HepG2 (cell line): ENCODE measurements around the gene MCM3AP. TPM values are rescaled to one million over a fixed set of nuclear protein-coding genes. Genes with fewer than 3 reads are reported as not detected.

Source experiments
- ARID5B ChIP-seq: IDR thresholded peaks from 2 replicates; pipeline ENCODE4 v1.4.0; 2020; ENCODE audit warnings: mild to moderate bottlenecking, missing genetic modification reagents
- BRF2 ChIP-seq: sonication (generic); formaldehyde crosslinking; IDR thresholded peaks from 2 replicates; pipeline ENCODE4 v1.8.1; 2022; ENCODE audit warnings: mild to moderate bottlenecking, missing genetic modification reagents
- FOXO1 ChIP-seq: sonication (generic); formaldehyde crosslinking; IDR thresholded peaks from 2 replicates; pipeline ENCODE4 v1.4.0; 2020; ENCODE audit warnings: missing genetic modification reagents
- HDAC1 ChIP-seq: sonication (generic); formaldehyde crosslinking; IDR thresholded peaks from 2 replicates; pipeline ENCODE4 v1.5.1; 2020; ENCODE audit warnings: mild to moderate bottlenecking, missing genetic modification reagents
- KDM5B ChIP-seq: sonication (generic); formaldehyde crosslinking; IDR thresholded peaks from 2 replicates; pipeline ENCODE4 v1.4.0; 2020; ENCODE audit warnings: missing genetic modification reagents, mild to moderate bottlenecking, borderline replicate concordance
- MEIS2 ChIP-seq: sonication (generic); formaldehyde crosslinking; IDR thresholded peaks from 2 replicates; pipeline ENCODE4 v1.9.0; 2021; ENCODE audit warnings: mild to moderate bottlenecking, missing genetic modification reagents
- PRMT3 ChIP-seq: sonication (generic); formaldehyde crosslinking; IDR thresholded peaks from 2 replicates; pipeline ENCODE4 v1.8.1; 2022; ENCODE audit warnings: low read depth, mild to moderate bottlenecking, moderate library complexity, missing genetic modification reagents, borderline replicate concordance
- RFX5 ChIP-seq: IDR thresholded peaks from 2 replicates; pipeline ENCODE4 v1.6.1; 2011; ENCODE audit warnings: low read depth, low read length, improper control_type of control experiment
- SIX1 ChIP-seq: sonication (generic); formaldehyde crosslinking; IDR thresholded peaks from 2 replicates; pipeline ENCODE4 v1.4.0; 2020; ENCODE audit warnings: missing genetic modification reagents, borderline replicate concordance
- TAF1 ChIP-seq: sonication (generic); formaldehyde crosslinking; IDR thresholded peaks from 2 replicates; pipeline ENCODE4 v1.4.0; 2020; ENCODE audit warnings: missing genetic modification reagents
- TSC22D2 ChIP-seq: sonication (generic); formaldehyde crosslinking; IDR thresholded peaks from 2 replicates; pipeline ENCODE4 v1.5.1; 2020; ENCODE audit warnings: missing genetic modification reagents, mild to moderate bottlenecking, borderline replicate concordance
- YEATS4 ChIP-seq: sonication (generic); formaldehyde crosslinking; IDR thresholded peaks from 2 replicates; pipeline ENCODE4 v1.4.0; 2020; ENCODE audit warnings: missing genetic modification reagents, borderline replicate concordance
- ZFP62 ChIP-seq: sonication (generic); formaldehyde crosslinking; IDR thresholded peaks from 2 replicates; pipeline ENCODE4 v1.4.0; 2020; ENCODE audit warnings: missing genetic modification reagents
- ZNF205 ChIP-seq: IDR thresholded peaks from 2 replicates; pipeline ENCODE4 v1.6.1; 2018; ENCODE audit warnings: missing biosample characterization, missing genetic modification reagents
- ZNF235 ChIP-seq: sonication (generic); formaldehyde crosslinking; IDR thresholded peaks from 2 replicates; pipeline ENCODE4 v1.8.1; 2023; ENCODE audit warnings: mild to moderate bottlenecking, missing genetic modification reagents, borderline replicate concordance
- ZNF619 ChIP-seq: sonication (generic); formaldehyde crosslinking; IDR thresholded peaks from 2 replicates; pipeline ENCODE4 v1.4.0; 2020; ENCODE audit warnings: mild to moderate bottlenecking, missing genetic modification reagents
- ZNF670 ChIP-seq: sonication (generic); formaldehyde crosslinking; IDR thresholded peaks from 2 replicates; pipeline ENCODE4 v1.8.0; 2022; ENCODE audit warnings: mild to moderate bottlenecking, missing genetic modification reagents, borderline replicate concordance
- ZSCAN31 ChIP-seq: sonication (generic); formaldehyde crosslinking; IDR thresholded peaks from 2 replicates; pipeline ENCODE4 v1.5.0; 2020; ENCODE audit warnings: low read depth, mild to moderate bottlenecking, missing genetic modification reagents
- polyA plus RNA-seq, 8 experiments: library from polyadenylated mRNA; depleted of rRNA in 3 of 8; stranded (reverse) in 7 of 8; unstranded in 1 of 8; fragments of >200 nt; fragmentation: Illumina TruSeq in 4 of 8; extraction: Trizol in 4 of 8; gene quantifications; 2 replicates each; pipeline versions ENCODE4 v1.2.1 to v1.2.3, GENCODE V29; 2011 to 2016; ENCODE audit warnings: low read depth in 4 of 8, missing spikeins in 1 of 8, mixed read lengths in 1 of 8; ENCODE audit not compliant: insufficient read depth in 1 of 8
- total RNA-seq, 5 experiments: library from RNA; depleted of rRNA; stranded (reverse); fragments of >200 nt; fragmentation: Illumina TruSeq; extraction: Trizol; gene quantifications; 2 replicates each; pipeline ENCODE4 v1.2.3, GENCODE V29; 2016; ENCODE audit warnings: low read depth in 1 of 5
- TF ChIP-seq, protein P1 (sequence below): IDR thresholded peaks from 2 replicates; pipeline ENCODE4 v1.6.1; 2016; ENCODE audit warnings: missing compliant biosample characterization, missing genetic modification reagents, borderline replicate concordance
- TF ChIP-seq, protein P2 (sequence below): sonication (generic); formaldehyde crosslinking; IDR thresholded peaks from 2 replicates; pipeline ENCODE4 v1.5.0; 2020; ENCODE audit warnings: missing genetic modification reagents

Gene MCM3AP
- total and polyA plus RNA-seq, 2 of the 13 experiments (the other 11 are each of a cell fraction or from before 2014, with no cell fraction given) = 27.0 to 54.7 TPM

DNA sequence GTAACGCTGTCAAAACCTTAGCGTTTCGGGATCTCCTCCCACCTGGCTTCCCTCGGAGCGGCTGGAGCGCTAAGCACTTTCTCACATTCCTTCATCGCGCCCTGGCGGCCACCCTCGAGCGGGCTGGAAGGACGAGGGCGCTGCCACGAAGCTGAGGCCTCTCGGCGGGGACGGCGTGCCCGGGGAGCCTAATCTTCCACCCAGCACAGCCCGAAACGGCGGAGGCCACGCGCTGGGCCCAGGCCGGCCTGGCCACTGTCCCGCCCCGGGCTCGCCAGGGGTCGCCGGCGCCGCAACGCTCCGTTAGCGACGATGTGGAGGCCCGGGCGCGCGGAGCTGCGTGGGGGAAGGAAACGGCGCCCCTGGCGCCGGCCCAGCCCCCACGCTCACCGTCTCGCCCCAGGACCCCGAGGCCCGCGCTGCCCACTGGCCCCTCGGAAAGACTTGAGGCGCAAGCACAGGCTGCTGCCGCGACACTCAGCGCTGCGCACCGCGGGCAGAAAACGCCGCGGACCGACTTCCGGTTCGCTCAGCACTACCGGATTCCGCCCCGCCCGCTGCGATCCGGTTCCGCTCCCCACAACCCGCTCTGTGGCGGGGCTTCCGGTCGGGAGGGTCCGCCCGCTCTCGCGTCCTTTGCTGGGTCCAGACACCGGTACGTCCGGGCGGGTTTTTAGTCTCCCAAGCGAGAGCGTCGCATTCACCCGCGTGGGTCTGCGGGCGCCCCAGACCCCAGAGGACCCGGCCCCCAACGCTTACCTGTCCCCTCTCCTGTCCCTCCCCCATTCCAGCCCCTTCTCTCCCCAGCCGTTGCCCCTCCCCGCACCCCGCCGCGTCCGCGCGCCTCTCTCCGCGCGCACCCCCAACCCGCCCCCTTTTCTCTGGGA, 593 bp upstream of the MCM3AP start, which contains the start of gene YBEY (continued):
- TF ChIP-seq ZNF235 (CRISPR knock-in tag) (0 out of 2 replicates have a peak, but pooled peaks have one; percentile 65), TSC22D2 (CRISPR knock-in tag) (no peak; the same call in none of the 2 replicates), MEIS2 (CRISPR knock-in tag) (peak; percentile 45; the same call in 1 of the 2 replicates), ZNF670 (CRISPR knock-in tag) (0 out of 2 replicates have a peak, but pooled peaks have one; percentile 47), ARID5B (CRISPR knock-in tag) (no peak), YEATS4 (CRISPR knock-in tag) (peak; percentile 96), ZSCAN31 (peak; percentile 88), ZNF205 (peak; percentile 76; the same call in 1 of the 2 replicates), FOXO1 (CRISPR knock-in tag) (peak; percentile 65), BRF2 (peak; percentile 96), KDM5B (peak; percentile 90; the same call in 1 of the 2 replicates), HDAC1 (peak; percentile 95), RFX5 (no peak), ZNF619 (0 out of 2 replicates have a peak, but pooled peaks have one; percentile 26), TAF1 (peak; percentile 91), ZFP62 (no peak), PRMT3 (CRISPR knock-in tag) (no peak), SIX1 (CRISPR knock-in tag) (0 out of 2 replicates have a peak, but pooled peaks have one; percentile 13)
- TF ChIP-seq, protein P1, sequence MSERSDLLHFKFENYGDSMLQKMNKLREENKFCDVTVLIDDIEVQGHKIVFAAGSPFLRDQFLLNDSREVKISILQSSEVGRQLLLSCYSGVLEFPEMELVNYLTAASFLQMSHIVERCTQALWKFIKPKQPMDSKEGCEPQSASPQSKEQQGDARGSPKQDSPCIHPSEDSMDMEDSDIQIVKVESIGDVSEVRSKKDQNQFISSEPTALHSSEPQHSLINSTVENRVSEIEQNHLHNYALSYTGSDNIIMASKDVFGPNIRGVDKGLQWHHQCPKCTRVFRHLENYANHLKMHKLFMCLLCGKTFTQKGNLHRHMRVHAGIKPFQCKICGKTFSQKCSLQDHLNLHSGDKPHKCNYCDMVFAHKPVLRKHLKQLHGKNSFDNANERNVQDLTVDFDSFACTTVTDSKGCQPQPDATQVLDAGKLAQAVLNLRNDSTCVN = no peak
- TF ChIP-seq, protein P2, sequence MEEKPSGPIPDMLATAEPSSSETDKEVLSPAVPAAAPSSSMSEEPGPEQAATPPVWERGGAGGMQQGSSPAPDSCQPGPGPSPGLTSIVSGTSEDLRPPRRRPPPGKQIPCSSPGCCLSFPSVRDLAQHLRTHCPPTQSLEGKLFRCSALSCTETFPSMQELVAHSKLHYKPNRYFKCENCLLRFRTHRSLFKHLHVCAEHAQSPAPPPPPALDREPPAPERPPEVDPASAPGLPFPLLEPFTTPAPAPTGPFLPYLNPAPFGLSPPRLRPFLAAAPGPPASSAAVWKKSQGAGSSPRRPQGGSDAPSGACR = peak; percentile 38; the same call in 1 of the 2 replicates
